ENCODE results near the gene CDC42BPG.
"Not testable (repeated sequence)": the region's sequence is repeated elsewhere in the genome, so short reads cannot be mapped to it uniquely, and the experiment has no call there.

CDC42BPG gene

DNA sequence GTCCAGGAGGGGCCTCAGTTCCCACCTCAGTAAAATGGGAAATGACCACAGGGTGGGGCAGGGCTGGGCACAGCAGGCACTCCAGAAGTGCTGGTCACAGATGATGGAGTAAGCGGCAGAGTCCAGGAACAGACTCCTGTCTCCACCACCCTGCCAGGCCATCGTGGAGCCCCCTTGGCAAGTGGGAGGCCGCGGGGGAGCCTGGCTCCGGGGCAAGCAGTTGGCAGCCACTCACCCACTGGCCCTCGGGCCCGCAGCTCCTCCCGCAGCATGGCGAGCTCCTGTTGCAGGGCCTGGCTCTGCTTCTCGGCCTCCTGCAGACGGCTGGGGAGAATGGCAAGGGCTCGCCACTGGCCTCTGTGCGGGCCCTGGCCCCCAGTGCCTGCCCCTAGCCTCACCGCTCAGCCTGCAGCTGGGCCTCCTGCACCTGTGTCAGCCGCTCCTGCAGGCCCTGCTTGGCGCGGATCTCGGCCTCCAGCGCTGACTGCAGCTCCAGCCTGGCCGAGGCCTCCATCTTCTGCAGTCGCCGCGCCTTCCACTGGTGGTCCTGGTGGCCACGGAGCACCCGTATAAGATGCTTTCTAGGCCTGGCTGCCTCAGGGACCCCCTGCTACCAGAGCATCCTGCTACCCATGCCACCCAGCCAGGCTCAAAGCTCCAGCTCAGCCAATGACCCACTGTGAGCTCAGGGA lies 10.3 kb downstream of the CDC42BPG start:
- FAIRE-seq: no peak

DNA sequence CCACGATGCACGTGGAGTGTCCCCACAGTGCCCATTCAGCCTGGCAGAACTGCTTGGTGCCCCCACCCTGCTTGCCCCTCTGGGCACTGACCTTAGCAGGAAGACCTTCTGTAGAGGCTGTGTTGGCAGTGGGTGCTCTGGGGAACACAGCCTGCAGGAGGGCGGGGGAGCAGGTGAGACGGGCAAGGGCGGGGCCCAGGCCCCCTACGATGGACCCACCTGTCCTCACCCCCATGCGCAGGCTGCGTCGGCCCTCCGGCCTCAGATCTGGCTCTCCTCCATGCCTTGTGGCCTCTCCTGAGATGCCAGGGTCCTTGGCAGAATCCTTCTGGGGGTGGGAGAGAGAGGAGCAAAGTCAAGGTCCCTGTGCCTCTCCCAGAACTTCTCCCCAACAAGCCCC lies 10.9 kb downstream of the CDC42BPG start:
- no peak for FAIRE-seq

DNA sequence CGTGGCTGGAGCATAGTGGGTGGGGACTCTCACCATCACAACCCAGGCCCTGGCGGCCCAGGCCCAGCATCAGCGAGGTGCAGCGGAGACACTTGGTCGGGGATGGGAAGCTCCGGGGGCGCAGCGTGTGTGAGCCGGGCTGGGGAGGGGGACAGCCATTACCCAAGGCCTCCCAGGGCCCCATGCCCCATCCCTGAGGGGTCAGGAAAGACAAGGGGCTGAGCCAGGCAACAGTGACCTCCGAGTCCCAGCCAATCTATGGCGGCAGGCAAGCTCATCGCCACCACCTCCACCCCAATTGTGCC lies 11.3 kb downstream of the CDC42BPG start:
- FAIRE-seq: no peak

DNA sequence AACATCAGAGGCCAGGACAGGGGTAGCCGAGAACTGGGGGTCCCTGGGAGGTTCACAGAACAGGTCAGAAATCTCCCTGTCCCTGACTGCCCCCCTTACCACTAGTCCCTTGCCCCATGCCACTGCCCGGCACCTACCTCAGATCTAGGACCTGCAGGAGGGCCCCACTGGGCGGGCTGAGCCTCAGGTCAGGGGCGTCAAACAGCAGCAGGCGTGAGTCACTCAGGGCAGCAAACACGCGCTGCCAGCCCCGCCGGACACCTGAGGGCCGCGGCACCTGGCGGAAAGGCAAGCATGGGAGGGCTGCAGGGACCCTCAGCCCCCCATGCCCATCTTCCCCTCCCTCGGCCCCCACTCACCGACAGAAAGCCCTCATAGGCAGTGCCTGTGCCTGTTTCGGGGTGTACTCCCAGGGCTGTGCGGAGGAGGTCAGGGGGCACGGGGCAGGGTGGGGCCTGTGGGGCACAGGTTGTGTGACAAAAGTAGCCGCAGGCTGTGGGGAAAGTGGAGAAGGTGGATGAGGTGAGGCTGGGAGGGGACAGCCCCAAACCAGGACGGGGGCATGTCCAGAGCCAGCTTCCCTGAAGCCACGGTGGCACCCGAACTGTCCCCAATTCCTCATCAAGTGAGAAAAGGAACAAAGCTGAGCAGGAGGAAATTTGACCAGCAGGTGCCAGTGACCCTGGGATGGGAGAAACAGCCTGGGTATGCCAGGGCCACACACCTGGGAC lies 11.8 kb downstream of the CDC42BPG start:
- no peak for FAIRE-seq

DNA sequence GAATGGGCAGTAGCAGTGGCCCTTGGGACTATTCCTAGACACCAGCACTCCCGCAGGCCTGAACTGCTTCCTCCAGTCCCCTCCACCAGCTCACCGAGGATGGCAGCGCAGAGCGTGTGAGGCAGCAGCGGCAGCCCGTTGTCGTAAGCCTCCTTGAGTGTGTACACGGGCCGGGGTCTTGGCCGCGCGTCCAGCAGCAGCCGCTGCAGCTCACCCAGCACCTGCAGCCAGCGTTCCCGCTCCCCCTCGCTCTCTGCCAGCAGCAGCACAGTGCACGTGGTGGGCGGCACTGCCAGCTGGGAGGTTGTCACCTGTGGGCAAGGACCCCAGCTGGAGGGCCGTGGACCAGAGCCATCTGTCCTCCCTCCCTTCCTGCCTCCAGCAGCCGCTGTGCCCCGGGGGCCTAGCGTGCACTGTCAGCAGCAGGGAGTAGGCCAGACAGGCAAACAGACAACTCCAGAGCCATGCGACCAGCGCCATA lies 13.0 kb downstream of the CDC42BPG start:
- FAIRE-seq: no peak

DNA sequence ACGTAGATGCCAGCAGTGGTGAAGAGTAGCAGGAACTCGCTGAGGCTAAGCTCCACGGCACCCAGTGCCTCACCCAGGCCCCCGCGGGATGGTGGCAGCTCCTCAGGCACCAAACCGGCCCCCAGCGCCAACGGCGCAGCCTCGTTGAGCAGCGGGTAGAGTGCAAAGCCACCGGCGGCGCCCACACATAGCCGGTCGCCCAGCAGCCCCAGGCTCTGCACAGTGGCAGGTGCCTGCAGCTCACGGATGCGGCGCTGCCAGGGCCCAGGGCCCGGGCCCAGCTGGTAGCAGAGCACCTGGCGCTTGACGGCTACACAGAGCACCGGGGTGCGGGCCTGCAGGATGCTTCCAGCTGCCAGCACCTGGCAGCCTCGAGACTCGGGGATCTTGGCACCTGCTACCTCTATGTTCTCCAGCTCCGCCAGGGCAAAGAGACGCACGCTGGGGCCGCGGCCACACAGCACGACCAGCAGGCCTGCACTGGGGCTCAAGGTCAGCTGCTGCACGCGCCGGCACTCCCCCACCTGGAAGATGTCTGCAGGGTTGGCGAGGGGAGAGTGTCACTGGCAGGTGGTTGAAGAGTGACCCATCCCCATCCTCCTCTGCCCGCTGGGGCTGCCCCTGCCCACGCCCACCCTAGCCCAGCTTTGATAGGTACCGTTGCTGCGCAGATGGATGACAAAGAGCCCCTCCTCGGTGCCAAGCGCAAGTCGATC lies 14.8 kb downstream of the CDC42BPG start:
- no peak for FAIRE-seq

DNA sequence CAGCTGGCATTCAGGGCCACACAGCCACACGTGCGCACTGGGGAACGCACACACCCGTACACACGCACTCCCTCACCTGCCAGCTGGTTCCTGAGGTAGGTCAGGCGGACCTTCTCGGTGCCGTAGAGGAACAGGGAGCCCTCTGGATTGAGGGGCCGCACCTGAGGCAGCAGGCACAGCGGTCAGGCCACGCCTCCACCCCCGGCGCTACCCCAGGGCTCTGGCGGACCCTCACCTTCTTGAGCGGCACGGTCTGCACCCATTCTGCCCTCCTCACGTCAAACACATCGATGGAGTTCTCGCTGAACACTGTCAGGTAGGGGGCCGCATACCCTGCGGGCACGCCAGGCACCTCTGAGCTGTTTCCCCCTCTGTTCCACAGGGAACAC lies 17.0 kb downstream of the CDC42BPG start:
- no peak for FAIRE-seq

DNA sequence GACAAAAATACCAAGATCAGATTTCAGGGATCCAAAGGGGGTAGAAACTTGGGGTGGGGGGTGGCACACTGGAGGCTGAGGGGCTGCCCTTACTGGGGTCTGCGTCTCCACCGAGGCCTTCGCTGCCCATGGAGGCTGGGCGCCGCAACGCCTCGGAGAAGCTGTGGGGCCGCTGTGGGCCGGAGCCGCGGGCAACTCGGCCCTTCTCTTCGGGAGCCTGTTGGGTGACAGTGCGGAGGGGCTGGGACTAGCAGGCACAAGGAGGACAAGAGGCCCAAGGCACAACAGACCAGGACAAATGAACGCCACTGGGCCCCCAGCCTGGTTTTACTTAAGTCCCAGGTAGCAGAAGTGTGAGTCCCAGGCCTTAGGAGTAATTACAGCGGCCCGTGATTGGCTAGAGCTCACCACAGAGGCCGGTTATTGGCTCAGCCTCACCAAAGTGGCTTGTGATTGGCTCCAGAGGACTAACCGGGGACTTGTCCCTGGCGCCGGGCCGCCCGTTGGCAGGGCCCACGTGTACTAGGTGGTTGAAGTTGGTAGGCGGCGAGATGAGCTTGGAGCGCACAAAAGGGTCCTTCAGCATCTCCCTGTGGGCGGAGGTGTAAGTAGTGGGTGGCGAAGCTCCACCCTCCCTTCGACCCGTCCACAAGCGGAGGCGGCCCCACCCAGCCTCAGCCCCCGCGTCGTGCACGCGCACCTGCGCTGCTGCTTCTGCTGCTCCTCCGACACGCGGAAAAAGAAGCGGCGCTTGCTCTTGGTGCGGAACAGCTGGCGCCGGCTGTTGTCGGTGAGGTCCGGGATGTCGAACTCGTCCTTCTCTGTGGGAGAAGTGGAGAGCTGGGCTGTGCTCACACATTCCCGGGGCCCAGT lies 17.6 kb downstream of the CDC42BPG start:
- FAIRE-seq: no peak

DNA sequence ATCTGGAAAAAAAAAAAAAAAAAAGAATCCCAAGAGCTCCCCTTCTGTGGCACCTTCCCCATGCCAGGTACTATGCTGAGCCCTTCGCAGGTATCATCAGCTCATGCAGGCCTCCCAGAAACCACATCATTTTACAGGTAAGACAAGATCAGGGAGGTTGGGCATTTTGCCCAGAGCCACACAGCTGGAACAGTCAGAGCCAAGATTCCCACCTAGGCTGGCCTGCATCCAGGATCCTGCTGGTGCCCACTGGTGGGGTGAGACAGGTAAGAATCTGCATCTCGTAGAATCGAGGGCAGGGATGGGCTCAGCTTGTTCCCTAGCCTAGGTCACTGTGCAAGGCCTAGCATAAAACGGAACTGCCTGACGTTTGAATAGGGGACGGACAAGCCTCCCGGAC lies 18.4 kb downstream of the CDC42BPG start:
- FAIRE-seq: no peak

DNA sequence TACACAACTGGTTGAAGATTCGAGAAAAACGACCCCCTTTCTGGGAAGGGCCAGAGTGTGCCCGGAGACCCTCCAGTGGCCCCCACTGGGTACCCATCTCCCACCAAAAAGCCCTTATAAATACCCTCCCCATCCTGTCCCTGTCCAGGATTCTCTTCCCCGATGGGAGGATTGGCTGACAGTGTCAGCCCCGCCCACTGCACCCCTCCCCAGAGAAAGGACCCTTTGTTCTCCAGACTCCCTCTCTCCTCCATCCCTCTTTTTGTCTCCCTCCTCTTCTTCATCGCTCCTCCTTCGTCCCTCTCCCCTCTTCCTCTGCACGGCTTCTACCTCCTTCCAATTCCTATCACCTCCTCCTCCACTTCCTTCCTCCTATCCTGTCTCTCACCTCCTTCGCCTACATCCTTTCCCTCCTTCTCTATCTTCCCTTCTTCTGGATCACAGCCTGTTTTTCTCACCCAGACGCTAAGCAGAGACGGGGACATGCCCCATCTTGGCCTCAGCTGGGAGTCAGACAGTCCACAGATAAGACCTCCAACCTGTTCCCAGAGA lies 20.8 kb downstream of the CDC42BPG start:
- FAIRE-seq: no peak

DNA sequence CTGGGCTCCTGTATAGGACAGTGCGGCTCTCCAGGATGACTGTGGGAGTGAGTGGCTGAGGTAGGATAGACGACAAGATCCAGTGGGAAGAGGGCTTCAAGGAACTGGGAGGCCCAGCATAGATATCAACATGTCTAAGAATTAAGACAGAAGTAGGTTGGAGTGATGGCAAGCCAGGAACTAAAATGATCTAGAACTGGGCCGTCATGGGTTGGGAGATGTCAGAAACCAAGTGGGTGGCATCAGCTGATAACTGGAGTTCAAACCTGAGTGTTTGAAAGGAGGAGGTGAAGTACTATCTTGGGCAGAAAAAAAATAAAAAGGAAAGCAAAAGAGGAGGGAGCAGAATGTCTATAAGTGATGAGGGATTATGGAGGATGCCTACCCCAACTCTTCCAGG lies 27.0 kb downstream of the CDC42BPG start:
- no peak for FAIRE-seq

DNA sequence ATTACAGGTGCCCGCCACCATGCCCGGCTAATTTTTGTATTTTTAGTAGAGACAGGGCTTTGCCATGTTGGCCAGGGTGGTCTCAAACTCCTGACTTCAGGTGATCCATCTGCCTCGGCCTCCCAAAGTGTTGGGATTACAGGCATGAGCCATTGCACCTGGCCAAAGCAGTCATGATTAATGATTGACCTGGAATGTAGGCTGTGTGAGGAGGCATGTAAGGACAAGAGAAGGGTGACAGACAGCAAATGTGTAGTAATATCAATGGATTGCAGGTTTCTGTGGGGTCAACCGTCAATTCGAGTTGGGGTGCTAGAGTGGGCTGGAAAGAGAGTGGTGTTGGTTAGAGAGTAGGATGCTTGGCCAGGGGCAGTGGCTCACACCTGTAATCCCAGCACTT lies 29.0 kb downstream of the CDC42BPG start:
- not testable (repeated sequence) for FAIRE-seq

DNA sequence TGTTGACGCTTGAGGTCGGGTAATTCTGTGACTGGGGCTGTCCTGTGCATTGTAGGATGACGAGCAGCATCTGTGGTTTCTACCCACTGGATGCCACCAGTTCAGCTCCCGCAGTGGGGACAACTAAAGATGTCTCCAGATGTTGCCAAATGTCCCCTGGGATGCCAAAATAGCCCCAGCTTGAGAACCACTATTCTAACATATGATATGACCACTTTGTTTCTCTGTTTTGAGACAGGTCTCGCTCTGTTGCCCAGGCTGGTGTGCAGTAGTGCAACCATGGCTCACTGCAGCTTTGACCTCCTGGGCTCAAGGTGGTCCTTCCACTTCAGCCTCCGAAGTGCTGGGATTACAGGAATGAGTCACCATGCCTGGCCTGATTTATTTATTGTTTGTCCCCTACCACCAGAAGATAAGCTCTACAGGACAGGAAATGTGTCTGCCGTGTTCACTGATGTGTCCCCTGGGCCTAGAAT lies 29.7 kb downstream of the CDC42BPG start:
- FAIRE-seq: no peak

DNA sequence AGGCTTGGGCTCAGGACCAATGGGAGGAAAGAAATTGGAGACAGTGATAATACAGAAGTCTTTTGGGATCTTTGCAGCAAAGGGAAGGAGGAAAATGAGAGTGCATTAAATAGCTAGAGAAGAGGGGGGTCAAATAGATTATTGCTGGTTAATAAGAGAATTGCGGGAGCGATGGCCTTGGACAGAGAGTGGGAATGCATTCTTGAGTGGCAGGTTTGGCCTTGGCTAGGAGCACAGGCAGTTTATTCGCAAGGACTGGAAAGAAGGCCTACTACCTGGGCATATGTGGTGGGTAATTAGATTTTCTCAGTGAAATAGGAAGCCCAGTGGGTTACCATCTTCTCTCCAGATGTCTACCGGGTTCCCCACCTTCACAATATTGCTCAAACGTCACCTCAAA lies 30.6 kb downstream of the CDC42BPG start:
- FAIRE-seq: no peak

DNA sequence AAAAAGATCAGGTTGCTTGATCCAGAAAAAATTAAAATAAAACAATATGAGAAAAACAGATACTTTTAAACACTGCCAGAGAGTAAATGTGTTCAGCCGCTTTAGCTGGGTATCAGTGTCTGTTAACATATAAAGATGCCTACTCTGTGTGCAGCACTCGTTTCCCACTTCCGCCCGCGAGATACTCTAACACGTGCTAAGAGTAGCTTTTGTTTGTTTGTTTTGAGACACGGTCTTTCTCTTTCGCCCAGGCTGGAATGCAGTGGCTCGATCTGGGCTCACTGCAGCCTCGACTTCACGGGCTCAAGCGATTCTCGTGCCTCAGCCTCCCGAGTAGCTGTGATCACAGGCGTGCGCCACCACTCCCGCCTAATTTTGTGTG lies 33.6 kb downstream of the CDC42BPG start:
- no peak for FAIRE-seq

DNA sequence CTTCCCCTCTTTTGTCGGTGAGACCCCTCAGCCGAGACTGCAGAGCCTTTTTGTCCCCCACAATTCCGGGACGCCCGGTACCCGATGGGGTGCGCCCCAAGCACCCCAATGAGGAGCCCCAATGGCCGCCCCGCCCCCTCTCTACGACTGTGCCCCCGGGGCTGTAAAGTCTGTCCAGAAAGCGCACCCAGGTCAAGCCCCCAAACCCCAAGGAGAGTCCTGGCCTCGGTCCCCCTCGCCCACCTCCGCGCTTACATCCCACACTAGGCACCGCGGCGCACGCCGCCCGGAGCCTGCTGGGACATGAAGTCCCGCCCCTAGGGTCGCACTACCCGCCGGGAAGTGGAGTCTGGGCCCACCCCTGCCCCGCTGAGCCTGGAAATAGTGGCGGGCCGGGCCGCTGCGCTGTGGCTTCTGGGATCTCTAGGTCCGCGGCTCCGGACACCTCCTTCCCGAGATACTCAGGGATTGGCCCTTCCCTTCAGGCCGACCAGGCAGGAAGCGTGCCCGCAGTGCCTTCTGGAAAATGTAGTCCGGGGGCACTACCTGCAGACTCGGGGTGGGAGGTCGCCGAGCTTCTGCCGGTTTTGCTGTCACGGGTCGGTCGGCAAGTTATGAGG lies 34.1 kb downstream of the CDC42BPG start, which contains the start of gene MEN1:
TSS of gene MEN1 (minus strand) at position 281 of the 620 bp plus-strand sequence. CDS start 442 bp downstream, outside the sequence.
- FAIRE-seq: peak; percentile 98

DNA sequence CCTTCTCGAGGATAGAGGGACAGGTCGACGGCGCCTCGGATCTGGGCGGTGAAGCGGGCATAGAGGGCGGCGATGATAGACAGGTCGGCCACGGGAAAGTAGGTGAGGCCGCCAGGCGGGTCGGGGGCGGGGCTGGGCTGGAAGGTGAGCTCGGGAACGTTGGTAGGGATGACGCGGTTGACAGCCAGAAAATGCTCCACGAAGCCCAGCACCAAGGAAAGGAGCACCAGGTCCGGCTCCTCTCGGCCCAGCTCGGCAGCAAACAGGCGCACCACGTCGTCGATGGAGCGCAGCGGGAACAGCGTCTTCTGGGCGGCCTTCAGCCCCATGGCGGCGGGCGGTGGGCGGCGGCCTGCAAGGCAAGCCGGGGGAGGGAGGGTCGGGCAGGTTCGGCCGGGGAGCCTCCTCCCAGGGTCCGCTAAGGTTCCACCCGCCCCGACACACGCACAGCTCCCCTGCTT lies 34.6 kb downstream of the CDC42BPG start:
- FAIRE-seq: no peak

DNA sequence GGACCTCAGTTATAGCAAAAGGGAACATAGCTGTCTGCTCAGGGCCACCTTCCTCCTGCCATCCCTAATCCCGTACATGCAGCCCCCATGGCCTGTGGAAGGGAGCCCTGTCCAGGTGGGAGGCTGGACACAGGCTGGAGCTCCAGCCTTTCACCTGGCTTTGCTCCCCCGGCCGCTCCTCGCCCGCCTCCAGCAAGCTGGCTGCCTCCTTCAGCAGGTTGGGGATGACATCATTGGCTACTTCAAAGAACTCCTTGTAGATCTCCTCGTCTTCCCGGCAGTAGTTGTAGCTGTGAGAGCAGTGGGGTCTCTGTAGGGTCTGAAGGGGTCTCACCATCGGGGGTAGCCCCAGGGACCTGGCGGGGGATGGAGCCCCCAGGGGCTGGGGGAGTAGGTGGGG lies 39.0 kb downstream of the CDC42BPG start:
- no peak for FAIRE-seq

DNA sequence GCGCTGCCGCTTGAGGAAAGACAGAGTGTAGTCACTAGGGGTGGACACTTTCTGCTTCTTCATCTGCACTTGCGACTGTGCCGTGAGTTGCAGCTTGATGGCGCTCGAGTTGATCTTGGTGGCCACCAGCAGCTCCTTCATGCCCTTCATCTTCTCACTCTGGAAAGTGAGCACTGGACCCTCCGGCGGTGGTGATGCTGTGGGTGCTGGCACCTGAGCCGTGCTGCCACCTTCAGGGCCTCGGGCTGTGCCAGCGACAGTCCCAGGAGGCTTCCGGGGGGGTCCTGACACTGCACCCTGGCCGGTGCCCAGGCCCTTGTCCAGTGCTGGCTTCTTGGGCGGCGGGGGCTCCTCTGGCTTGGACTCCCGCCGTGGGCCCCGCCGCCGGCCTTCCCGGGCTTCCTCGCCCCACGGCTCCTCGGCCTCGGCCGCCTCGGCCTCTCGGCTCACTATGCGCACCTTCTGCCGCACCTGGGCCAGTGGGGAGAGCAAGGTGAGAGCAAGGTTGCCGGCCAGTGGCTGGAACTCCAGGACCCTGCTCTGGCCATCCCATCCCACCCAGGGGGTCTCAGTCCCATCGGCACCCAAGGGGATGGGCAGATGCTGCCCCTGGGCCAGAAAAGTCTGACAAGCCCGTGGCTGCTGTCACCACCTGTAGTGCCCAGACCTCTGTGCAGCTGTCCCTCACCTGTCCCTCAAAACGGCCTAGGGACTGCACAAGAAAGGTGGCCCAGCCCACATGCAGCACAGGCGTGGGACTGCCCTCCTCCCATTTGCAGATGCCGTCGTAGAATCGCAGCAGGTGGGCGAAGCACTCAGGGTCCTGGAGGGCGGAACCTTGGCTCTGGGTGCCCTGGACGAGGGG lies 39.9 kb downstream of the CDC42BPG start:
- no peak for FAIRE-seq

DNA sequence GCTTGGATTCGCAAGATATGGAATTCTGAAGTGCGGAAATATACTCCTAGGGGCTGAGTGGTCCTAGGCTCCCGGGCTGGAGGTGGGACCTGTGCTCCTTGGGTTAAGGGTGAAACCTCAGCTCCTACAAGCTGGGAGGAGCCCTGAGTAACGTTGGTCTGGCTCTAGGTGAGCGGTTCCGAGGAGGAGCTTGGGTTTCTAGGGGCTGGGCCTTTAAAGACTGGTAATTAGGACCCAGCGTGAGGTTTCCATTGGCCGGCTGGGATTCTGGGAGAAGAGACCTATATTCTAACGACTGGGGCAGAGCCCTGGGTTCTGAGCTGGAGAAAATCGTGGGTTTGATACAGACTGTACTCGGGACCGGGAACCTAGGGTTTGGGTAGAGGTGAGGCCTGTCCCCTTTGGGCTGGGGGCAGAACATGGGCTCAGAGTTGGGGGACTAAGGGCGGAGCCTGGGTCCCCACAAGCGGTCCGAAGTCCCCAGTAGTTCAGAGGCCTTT lies 40.6 kb downstream of the CDC42BPG start:
- FAIRE-seq: no peak

Measured in G401.6 (cell line).